MM.1S (cell line): ENCODE data around the gene FAM120A.

Experiments
- EZH2 ChIP-seq: fragments of 300-600 bp; sonication (generic); optimal IDR thresholded peaks from 2 replicates; pipeline ENCODE3; 2017; ENCODE audit warnings: low read depth, mild to moderate bottlenecking, antibody characterized with exemption, low read length, mixed read lengths
- EZH2phosphoT487 ChIP-seq: fragments of 300-600 bp; sonication (generic); IDR thresholded peaks from 2 replicates; pipeline ENCODE4 v1.6.1; 2018; ENCODE audit warnings: antibody characterized with exemption, low read length
- TF ChIP-seq, protein P1 (sequence below): fragments of 300-600 bp; sonication (generic); IDR thresholded peaks from 2 replicates; pipeline ENCODE4 v1.5.1; 2016; ENCODE audit warnings: antibody characterized with exemption, low read length, mixed read lengths

DNA sequence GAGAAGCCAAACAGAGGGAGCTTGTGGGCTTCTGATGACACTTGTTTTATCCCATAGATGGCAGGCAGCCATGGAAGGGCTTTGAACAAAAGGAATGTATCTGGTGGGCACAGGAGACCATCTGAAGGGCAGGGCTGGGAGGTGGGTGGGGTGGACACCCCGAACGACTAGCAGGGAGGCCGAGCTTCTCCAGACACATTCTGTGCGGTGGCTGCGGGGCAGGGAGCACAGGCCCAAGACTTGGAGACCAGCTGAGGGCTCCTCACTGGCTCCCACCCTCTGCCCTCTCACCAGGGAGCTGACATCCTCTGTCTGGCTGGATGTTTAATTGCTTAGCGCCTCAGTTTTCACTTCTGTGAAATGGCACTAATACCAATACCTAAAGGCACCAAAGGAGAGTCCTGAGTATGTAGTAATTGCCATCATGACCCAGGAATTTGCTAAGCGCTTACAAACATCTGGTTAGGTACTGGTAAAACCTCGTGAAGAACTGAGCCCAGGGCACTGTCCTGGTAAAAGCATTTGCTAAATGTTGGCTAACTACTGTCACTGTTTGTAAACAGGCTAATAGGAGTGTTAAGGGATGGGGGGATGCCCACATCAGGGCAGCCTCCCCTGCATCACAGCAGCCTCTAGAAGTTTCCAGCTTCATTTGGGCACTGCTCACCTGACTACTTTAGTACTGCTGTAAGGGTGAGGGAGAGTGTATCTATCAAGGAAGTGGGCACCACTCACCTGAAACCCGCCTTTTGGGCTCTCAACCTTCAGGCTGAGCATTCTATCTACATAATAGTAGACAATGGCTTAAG is 122.8 kb downstream of the FAM120A start:
- TF ChIP-seq, protein P1, sequence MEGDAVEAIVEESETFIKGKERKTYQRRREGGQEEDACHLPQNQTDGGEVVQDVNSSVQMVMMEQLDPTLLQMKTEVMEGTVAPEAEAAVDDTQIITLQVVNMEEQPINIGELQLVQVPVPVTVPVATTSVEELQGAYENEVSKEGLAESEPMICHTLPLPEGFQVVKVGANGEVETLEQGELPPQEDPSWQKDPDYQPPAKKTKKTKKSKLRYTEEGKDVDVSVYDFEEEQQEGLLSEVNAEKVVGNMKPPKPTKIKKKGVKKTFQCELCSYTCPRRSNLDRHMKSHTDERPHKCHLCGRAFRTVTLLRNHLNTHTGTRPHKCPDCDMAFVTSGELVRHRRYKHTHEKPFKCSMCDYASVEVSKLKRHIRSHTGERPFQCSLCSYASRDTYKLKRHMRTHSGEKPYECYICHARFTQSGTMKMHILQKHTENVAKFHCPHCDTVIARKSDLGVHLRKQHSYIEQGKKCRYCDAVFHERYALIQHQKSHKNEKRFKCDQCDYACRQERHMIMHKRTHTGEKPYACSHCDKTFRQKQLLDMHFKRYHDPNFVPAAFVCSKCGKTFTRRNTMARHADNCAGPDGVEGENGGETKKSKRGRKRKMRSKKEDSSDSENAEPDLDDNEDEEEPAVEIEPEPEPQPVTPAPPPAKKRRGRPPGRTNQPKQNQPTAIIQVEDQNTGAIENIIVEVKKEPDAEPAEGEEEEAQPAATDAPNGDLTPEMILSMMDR, result no peak
- no peak for TF ChIP-seq EZH2
- no peak for TF ChIP-seq EZH2phosphoT487
